Measurements from ENCODE around the gene CLDN22.

DNA sequence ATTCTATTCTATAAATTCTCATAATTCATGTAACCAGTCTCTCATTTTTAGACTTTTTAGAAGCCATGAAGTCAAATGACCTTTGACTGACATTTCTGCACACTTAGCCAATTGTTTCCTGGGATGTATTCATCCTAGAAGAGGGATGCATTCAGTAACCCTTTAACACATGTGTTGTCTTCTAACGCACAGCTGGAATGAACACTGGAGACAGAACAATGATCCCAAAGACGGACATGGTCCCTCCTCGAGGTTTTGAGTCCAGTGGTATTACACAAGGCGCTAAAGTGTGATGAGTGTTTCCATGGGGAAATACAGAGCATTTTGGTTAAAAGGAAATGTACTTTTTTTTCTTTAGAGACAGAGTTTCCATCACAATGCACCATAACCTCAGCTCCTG lies 42.0 kb upstream of the CLDN22 start:
- TF ChIP-seq, protein P1, sequence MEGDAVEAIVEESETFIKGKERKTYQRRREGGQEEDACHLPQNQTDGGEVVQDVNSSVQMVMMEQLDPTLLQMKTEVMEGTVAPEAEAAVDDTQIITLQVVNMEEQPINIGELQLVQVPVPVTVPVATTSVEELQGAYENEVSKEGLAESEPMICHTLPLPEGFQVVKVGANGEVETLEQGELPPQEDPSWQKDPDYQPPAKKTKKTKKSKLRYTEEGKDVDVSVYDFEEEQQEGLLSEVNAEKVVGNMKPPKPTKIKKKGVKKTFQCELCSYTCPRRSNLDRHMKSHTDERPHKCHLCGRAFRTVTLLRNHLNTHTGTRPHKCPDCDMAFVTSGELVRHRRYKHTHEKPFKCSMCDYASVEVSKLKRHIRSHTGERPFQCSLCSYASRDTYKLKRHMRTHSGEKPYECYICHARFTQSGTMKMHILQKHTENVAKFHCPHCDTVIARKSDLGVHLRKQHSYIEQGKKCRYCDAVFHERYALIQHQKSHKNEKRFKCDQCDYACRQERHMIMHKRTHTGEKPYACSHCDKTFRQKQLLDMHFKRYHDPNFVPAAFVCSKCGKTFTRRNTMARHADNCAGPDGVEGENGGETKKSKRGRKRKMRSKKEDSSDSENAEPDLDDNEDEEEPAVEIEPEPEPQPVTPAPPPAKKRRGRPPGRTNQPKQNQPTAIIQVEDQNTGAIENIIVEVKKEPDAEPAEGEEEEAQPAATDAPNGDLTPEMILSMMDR (conservative IDR thresholded peaks at IDR 0.05): no peak
- no peak for TF ChIP-seq ZFX (IDR thresholded peaks at IDR 0.05)

Data from C4-2B (cell line).